GM12892 (cell line): Measurements from ENCODE around the gene ITPR3.

Source experiments
- POLR2A ChIP-seq: IDR thresholded peaks from 2 replicates; pipeline ENCODE4 v1.6.1; 2011; ENCODE audit warnings: low read depth, low read length, control low read depth
- TAF1 ChIP-seq: IDR thresholded peaks from 2 replicates; pipeline ENCODE4 v1.6.1; 2011; ENCODE audit warnings: low read depth, mild to moderate bottlenecking, control low read depth, low read length, borderline replicate concordance

DNA sequence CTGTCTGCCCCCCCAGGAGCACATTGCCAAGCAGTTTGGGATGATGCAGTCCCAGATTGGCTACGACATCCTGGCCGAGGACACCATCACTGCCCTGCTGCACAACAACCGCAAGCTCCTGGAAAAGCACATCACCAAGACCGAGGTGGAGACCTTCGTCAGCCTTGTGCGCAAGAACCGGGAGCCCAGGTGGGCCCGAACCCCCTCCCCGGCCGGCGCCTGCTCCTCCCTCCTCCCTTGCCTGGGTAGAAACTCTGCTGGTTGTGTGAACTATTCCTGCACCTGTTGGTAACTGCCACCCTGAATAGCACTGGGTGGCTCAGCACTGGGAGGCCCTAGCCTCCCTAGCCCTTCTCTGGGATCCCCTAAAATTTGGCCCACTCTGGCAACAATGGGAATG is 46.7 kb downstream of the ITPR3 start:
- TF ChIP-seq POLR2A (no peak), TAF1 (no peak)
